HG03558 (cell line): ENCODE data around the gene CLSTN2.

ENCODE experiments used
- ATAC-seq: cut with Tn5 transposase; IDR thresholded peaks from one replicate; pipeline ENCODE4 v1.9.1; 2021; ENCODE audit warnings: moderate number of reproducible peaks; ENCODE audit not compliant: unreplicated experiment; ENCODE audit errors: extremely low read depth

The CLSTN2 gene

DNA sequence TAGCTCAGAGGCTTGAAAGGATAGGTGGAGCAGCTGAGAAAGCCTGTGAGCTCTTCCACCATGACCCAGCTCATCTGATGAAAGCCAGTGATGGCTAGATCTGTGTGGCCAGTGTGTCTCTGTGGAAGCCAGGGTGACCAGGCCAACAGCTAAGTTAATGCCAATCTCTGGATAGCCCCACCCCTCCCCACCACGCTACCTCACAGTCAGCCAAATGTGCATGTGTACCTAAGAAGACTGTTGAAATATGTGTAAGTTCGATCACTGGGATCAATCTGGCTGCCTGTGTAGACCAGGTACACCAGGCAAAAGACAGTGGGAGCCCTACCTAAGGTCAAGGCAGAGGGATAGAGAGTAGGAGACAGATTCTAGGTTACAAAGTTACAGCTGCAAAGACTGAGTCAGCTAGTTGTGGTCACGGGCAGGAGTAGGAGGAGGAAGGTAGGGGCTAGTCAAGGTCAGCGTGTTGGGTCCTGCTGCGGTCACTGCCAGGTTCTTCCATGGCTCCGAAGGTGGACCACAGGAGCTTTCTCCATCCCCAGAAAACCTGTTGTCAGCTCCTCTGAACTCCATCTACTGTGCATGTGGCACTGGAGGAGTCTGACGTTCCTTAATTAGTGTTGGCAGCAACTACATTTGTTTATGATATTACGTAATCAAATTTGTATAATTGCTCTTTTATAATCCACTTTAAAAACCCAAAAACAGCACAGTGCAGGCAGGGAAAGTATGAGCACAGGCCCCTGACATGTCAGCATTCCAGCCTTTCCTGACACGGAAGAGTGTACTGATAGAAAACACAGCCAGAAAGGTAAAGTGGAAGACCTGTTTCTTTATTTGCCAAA lies 318.0 kb downstream of the CLSTN2 start:
- ATAC-seq = no peak

DNA sequence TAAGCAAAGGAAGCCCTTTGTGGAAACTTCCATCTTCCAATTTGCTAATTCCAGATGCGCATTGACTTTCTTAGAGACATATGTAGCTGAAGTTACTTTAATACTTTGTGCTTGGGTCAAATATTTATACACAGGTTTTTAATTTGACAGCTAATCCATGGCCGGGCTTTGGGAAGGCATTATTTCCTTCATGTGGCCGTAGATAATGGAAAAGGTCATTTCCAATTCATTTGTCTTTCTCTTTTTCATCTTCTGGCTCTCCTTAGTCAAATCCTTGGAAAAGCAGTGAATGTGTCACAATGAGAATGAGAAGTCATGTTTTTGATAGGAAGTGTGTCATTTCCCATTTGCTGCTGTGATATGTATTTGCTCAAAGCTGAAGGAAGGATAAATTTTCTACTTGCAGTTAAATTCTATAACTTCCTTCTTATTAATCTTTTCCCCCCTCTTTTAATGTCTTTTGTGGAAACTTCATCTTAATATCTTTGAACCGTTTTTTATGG lies 323.3 kb downstream of the CLSTN2 start:
- ATAC-seq = no peak

DNA sequence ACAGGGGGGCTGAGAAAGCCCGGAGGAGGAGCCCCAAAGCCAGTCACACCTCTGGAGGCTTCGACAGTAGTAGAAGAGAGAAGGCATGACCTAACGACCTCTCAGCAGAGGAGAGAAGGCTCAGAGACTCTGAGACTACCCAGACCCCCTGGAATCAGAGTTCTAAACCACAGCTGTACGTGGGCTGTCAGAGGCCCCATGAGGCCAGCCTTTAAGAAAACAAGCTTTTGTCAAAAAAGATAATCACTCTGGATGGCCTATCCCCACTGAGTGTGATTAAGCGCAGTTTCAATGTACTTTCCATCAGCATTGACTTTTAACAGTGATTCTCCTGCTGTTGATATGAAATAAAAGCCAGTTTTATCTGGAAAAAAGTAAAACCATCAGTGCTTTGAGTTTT lies 330.3 kb downstream of the CLSTN2 start:
- no peak for ATAC-seq

DNA sequence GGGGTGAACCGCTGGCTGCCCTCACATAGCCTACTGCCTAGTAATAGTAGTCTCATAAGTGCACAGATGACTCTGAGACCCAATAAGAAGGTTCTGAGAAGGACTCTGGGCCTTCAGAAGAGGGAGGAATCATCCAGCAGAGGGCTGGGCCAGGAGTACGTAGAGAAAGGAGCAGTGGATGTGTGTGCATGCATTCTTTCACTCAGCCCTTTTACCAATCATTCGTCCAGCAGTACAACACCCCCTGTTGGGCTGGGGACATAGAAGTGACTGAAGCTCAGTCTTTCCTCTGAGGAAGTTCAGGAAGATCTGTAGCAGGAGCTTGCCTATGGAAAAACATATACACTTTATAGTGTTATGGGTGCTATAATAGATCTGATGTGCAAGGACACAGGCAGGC lies 333.1 kb downstream of the CLSTN2 start:
- ATAC-seq = no peak

DNA sequence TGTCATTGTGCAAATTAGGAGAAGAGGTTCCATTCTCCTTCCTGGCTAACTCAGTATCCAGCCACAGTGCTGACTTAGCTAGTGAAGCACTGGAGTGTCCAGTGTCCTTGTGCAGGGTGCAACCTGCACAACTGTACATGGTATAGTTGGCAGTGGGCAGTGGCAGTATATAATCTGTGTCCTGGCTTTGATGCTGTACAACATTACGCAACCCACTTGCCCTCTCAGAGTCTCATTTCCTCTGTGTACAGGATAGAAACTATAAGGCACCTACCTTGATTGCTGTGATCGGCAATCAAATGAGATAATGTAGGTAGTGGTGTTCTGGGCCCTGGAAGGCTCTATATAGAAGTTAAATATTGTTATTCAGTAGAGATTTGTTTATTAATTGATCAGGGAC lies 333.6 kb downstream of the CLSTN2 start:
- ATAC-seq = no peak

DNA sequence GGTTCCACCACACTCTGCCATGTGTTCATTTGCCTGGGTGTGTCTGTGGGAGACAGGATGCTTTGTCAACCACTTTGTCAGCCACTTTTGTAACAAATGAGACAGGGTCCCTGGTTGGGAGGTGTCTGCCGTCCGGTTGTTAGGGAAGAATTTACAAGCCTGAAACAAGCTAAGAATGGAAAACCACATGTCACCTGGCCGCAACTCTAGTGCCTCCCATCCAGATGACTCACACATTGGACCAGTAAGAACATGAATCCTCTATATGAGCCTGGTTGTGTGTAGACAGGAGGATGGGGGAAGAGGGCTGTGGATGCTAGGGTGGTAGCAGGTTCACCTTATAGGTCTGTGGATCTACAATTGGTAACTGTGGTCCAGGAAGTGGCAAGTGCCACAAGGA lies 335.3 kb downstream of the CLSTN2 start:
- ATAC-seq = no peak

DNA sequence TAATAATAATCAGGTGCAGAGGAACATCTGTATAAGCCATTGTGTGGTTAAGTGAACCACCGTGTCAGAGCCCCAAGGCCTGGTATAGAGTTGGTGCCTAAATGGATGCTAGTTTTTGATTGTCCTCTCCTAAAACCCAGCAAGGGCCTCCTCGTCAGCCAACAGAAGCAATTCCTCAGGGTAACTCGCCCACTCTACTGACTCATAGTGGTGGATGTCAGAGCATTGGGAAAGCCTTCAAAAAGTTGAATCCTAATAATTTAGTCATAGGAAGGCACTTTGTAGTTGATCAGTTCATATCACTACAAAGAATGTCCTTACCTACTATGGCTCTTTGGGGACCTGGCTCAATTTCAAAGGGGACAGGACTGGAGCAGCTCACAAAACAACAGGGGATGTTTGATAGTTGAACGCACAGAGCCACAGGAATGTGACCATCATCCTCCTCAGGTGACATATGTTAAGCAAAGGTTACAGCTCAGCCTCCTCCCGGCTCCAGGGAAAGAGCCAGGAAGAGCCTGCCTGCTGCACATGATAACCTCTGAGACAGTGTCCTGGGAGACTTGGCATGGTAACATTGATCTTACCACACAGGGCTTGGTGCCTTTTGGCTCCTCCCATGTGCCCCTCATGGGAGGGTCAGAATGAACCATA lies 338.7 kb downstream of the CLSTN2 start:
- no peak for ATAC-seq

DNA sequence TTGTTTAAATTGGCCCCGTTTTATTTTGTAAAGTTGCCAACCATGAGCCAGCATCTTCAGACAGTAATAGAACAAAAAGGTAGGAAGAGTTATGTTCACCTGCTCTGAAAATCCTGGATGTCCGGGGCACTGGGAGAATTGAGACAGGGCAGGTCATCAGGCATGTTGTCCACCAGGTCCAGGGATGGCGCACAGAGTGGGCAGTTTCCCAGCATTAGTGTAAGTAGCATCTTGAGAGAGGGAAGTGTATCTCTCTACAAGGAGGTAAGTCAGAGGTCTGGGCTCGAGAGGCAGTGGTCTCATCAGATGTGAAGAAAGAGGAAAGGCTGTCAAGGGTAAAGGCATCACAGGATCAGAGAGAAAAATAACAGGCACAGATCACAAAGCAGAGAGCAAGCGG lies 339.4 kb downstream of the CLSTN2 start:
- no peak for ATAC-seq

DNA sequence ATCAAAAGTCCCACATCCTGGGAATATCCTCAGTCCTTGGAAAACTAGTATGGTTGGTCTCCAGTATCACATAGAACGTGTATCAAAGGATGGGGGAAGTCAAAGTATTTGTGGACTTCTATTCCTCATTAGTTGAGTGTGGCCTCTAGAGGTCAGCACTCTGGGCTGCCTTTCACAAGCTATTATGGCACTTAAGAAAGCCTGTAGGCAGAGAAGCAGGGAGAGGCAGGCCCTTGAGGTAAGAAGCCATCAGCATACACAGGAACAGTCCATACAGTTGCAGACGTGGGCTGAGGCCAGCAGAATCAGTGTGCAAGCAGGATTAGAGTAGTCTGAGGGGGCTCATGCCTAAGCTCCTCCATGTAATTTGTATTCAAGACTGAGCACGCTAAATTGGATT lies 341.7 kb downstream of the CLSTN2 start:
- ATAC-seq = no peak

DNA sequence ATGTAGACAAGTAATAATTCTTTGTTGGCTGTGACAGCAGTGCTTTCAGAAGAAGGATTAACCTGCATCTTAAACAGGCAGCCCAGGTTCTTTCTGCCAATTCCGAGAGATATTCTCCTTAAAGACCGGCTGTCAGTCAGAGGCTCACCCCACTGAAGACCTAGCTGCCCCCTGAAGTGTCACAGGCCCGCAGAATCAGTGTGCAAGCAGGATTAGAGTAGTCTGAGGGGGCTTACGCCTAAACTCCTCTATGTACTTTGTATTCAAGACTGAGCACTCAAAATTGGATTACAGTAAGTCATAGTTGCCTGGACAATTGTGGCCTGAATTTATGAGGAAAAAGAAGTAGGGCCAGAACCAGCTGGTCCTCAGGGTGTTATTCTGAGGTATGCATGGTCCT lies 342.9 kb downstream of the CLSTN2 start:
- no peak for ATAC-seq

DNA sequence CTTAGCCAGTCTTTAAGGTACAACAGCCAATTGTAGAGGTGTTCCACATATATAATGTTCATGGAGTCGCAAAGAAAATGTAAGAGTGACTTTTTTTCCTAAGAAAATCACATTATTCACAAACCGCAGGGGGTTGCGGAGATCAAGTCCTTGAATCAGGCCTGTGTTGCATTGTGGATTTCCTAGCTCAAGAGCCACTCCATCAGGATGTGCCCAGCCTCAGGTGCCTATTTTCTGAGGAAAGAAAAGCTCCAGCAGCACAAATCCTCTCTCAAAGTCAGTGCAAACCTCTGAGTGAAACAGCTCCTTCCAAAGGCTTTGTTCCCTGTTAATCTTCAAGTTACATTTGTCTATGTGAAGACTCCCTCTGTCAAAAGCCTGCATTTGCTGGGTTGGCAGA lies 349.4 kb downstream of the CLSTN2 start:
- no peak for ATAC-seq

DNA sequence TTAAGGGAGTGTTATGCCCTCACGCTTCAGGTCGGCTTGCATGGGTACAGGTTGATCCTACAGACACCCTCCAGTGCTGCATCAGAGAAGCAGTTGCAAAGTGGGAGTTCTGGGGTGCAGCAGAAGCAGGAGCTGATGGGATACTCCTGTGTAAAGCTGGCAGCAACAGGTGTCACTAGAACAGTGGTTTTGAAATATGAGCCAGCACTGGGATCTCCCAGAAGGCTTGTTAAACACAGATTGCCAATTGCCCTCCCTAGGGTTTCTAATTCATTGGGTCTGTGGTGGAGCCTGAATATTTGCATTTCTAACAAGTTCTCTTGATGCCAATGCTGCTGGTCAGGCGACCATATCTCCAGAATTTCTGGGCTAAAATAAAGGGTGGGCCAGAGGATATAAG lies 350.4 kb downstream of the CLSTN2 start:
- ATAC-seq = no peak

DNA sequence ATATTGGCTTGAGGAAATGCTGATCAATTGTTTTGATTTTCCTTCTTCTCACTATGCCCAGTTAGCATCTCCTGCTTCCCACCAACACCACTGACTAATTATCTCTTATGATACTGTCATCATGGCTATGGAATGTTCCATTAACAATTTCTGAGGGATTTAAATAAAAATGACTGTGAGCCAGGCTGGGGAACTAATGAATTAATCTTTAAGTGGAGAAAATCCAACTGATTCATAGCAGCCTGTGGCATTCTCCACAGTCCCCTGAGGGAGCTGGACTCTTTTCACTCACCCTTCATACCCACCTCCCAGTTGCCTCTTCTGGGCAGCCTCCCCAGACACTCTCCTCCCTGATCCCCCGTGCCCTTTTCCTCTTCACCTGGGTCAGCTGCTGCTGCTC lies 353.6 kb downstream of the CLSTN2 start:
- ATAC-seq = no peak

DNA sequence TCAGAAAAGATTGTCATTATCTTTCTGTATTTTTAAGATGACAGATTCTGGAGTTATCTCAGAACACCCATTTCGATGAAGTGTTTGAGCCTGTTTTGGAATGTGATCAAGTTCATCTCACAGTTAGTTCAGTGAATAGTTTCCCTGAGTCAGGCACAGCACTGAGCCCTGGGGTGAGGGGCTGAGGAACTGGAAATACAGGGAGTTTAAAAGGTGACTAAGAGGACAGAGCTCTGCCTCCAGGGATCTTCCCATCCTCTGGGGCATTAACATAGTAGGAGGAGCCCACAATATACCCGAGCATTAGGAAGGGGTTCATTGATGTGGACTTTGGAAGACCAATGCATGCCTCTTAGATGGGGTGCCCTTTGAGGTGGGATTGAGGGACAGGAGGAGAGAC lies 355.1 kb downstream of the CLSTN2 start:
- ATAC-seq = no peak

DNA sequence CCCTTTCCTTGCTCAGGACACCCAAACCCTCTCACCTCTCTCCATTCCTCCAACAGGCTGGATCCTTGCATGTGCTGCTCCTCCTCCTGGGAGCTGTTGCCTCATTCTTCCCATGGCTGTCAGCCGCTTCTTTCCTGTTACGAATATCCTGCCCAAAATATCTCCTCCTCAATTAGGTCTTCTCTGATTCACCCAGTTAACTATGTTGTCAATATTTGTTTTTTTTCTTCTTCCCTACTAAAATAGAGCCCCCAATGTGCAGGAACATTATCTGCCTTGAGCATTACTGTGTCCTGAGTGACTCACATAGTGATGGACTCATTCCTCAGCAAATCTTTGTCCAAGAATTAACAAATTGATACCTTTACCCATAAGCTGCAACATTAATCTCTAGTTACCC lies 357.2 kb downstream of the CLSTN2 start:
- no peak for ATAC-seq

DNA sequence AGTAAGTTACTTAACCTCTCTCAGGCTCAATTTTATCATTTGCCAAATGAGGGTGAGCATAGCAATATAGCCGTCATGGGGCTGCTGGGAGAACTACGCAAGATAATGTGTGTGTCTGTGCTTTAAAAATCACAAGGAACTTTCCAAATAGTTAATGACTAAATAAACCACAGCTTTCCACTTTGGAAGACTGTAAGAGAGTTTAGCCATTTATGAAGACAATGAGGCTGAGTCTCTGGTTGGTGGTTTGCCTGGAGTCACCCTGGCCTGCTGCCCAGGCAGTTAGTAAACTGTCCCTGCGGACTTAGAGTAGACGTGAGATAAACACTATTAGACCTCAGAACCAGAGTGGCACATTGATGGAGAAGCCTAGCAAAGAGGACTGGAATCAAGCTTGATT lies 357.7 kb downstream of the CLSTN2 start:
- no peak for ATAC-seq

DNA sequence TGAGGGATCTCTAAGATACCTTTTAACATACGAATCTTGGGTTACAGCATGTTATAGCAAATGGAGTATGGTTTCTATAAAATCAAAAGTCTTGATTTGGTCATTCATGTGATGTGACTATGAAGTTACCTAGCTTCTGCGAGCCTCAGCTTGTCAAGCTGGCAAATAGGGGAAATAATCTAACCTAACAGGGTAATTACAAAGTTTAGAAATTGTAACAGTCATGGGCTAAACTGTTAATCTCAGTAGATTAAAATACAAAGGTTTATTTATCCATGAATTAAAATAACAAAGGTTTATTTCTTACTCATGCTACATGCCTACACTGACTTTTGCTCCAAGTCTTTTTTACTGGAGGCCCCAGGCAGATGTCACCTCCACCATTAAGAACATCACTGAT lies 359.1 kb downstream of the CLSTN2 start:
- no peak for ATAC-seq

DNA sequence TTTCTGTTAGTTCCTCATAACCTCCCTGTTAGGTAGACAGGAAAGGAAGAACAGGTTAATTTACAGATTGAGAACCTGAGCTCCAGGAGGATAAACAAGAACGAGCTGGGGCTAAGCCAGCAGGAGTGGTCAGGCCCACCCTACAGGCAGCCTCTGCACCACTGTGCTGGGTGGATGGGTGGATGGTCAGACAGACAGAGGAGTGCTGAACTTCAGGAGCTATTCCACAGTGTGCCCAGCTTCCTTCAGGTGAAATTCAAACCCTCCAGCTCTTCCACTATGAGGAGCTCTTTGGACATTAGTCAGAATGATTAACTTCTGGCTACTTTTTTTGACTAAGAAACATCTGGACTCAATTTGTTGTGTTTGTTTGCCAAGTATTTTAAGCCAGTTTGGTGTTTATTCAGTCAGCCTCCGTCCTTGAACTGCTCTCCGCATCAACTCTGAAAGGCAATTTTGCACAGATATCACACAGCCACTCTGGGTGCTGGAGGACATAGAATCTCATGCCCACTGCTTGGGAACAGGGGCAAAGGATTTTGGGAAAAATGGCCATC lies 361.9 kb downstream of the CLSTN2 start:
- ATAC-seq = no peak

DNA sequence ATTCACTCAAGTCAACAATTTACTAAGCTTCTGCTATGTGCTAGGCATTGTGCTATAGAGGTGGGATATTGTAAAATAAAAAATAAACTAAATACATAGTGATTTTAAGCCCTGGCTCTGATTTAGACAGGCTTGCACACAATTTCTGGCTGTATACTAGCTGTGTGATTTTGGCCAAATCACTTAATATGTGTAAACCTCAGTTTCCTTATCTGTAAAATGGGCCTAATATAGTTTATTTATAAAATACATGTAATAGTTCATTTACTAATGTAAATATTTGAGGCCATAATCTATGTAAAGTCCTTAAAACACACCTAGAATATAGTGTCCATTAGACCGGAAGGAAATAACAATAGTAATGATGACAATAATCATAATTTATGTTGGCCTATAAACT lies 363.1 kb downstream of the CLSTN2 start:
- no peak for ATAC-seq

DNA sequence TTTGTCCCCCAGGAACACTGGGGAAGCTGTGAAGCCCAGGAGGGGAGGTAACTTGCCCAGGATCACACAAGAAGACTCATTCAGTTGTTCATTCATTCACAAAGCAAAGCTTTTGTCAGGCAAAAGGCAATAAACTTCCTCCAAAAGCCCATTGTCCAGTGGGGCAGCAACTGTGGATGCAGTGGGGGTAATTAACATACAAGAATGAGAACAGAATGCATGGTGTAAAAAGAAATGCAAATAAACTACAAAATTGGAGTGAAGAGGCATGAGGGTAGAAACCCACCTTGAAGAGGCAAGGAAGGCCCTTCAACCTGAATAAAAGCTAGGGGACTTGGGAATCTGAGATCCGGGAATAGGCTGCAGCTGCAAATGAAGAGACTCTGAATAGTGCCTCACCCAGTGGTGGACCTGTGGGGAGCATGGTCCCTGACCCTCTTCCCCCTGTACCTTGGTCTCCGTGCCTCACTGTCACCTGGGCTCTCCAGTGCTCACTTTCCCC lies 363.6 kb downstream of the CLSTN2 start:
- ATAC-seq = no peak

DNA sequence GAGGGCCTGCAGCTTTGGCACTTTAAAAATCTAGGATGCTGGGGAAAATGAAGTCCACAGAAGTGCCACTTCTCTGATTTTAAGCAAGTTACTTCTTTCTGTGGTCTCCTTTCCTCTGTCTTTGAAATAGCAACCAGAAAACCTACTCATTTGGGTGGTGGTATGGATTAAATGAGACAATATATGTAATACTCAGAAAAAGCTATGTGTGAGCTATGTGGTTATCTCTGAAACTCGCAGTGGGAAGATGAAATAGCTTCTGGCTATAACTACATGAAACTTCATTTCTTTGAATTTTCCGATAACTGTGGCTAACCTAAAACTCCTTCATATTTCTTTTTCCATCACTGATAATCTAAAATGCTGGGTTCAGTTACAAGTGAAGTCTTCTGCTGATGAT lies 368.9 kb downstream of the CLSTN2 start:
- ATAC-seq = no peak
